ENCODE results near the gene SAMD13. TPM values are rescaled to one million over a fixed set of nuclear protein-coding genes. Genes with fewer than 3 reads are reported as not detected.
A peak's percentile ranks its signal among the peaks of the same experiment; 100 is the strongest.

Gene SAMD13
- total and polyA plus RNA-seq, 2 of the 4 experiments (the other 2 are of a cell fraction): 0.27 to 0.36 TPM

DNA sequence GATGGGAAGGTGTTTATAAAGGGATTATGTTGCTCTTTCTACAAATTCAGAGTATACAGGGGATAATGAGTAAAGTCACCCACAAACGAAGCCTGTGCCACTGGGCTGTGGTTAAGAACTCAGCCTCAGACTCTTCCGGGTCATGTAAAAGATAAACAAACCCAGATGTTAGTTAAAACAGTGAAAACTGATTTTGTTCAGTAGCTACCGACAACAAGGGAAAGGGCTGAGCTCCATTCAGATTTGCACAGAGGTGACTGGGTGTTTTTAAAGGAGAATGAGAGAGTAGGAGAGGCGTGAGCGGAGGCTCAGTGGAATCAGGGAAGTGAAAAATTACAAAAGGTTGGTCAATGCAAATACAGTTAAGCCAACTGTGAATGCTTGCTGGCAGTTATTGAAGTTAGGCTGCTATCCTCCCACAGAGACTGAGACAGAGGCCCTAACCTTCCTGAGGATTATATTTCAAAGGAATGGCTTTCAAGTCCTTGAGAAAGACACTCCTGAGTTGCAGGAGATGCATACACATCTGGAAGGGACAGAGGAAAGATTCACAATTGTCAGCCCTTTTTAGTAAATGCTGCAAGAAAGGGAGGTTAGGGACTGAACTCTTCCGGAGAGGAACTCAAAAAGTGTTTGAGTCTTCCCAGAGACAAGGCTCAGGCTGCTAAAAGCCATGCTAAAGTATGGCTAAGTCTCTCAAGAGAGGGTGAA is 29.9 kb upstream of the SAMD13 start:
- Histone ChIP-seq H3K4me2 (ENCODE audit: low read depth, low read length) (peak overlapping the region; percentile 25; the same call in 1 of the 2 replicates), H3K9ac (ENCODE audit: low read depth, low read length) (no peak overlapping the region), H2AK9ac (replicated peaks; ENCODE audit: low read depth, low read length, poor library complexity) (no peak overlapping the region), H4K91ac (ENCODE audit: insufficient read depth, low read depth, low read length) (no peak overlapping the region; the same call in 1 of the 2 replicates), H2BK5ac (ENCODE audit: low read depth, low read length, poor library complexity, severe bottlenecking) (no peak overlapping the region), H3K27ac (ENCODE audit: insufficient read depth, low read length) (no peak overlapping the region), H3K4me3 (ENCODE audit: insufficient read depth, low read depth, low read length) (no peak overlapping the region), H3K4ac (ENCODE audit: low read depth, low read length) (no peak overlapping the region), H3K9me3 (ENCODE audit: control insufficient read depth, insufficient read depth, low read length) (no peaks in the 10 kb centered on the region), H3K36me3 (ENCODE audit: control insufficient read depth, insufficient read depth, low read length) (no peaks in the 10 kb centered on the region), H3K79me1 (ENCODE audit: low read depth in 1 of 2, low read length in 2 of 2) (no peaks in the 10 kb centered on the region), H3K27me3 (ENCODE audit: control insufficient read depth, insufficient read depth, low read length) (peaks cover 2% of the 10 kb centered on the region; the same call in 1 of the 2 replicates), H3K18ac (ENCODE audit: low read depth, low read length) (no peak overlapping the region), H2AK5ac (ENCODE audit: low read depth, low read length) (no peak overlapping the region), H2BK15ac (ENCODE audit: low read depth, low read length) (no peak overlapping the region), H4K20me1 (ENCODE audit: insufficient read depth, low read length) (no peaks in the 10 kb centered on the region), H3K14ac (replicated peaks; ENCODE audit: low read depth, low read length) (no peak overlapping the region; the same call in 1 of the 2 replicates), H2BK120ac (ENCODE audit: low read depth, low read length) (no peak overlapping the region), H3K23ac (ENCODE audit: low read depth, low read length) (no peak overlapping the region), H4K5ac (ENCODE audit: low read depth, low read length) (no peak overlapping the region), H2BK20ac (ENCODE audit: low read depth, low read length) (no peak overlapping the region), H3K56ac (ENCODE audit: extremely low read depth, insufficient read depth, low read length) (no peak overlapping the region), H4K8ac (ENCODE audit: low read depth in 2 of 2, low read length in 2 of 2) (no peak overlapping the region), H3K4me1 (ENCODE audit: control insufficient read depth, insufficient read depth, low read length) (peaks cover 5% of the 10 kb centered on the region; the same call in 1 of the 2 replicates), H2AFZ (replicated peaks; ENCODE audit: low read length, poor library complexity) (no peak overlapping the region), H3K9me1 (ENCODE audit: insufficient read depth, low read length) (no peaks in the 10 kb centered on the region; the same call in 1 of the 2 replicates)
- 44% methylated on average over 3 of the region's 6 CpGs; no CpG with 5 or more reads in 1 of the 2 experiments for WGBS, 2 experiments (ENCODE audit: extremely low coverage in 2 of 2, insufficient read length in 1 of 2)
- peak; percentile 94 for ATAC-seq (ENCODE audit: low read depth)
- BruUV-seq (replicated peaks): no TSS peak
- POLR2A ChIA-PET (ENCODE audit: unreplicated experiment): interaction anchor here (0.7 kb wide), 1 partner anchor 27 kb away, joined by 4 read pairs; no protein-coding TSS in a partner anchor
- in situ Hi-C loops (cut with MboI; ENCODE audit: low sequenced_read_pairs) (no loop called here), intact Hi-C loops (cut with micrococcal nuclease) (no loop called here), dilution Hi-C loops (cut with HindIII; ENCODE audit: low sequenced_read_pairs, unreplicated experiment) (no loop called here)
- TF ChIP-seq, protein P1, sequence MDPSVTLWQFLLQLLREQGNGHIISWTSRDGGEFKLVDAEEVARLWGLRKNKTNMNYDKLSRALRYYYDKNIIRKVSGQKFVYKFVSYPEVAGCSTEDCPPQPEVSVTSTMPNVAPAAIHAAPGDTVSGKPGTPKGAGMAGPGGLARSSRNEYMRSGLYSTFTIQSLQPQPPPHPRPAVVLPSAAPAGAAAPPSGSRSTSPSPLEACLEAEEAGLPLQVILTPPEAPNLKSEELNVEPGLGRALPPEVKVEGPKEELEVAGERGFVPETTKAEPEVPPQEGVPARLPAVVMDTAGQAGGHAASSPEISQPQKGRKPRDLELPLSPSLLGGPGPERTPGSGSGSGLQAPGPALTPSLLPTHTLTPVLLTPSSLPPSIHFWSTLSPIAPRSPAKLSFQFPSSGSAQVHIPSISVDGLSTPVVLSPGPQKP (IDR thresholded peaks at IDR 0.05; ENCODE audit: borderline replicate concordance, low read depth, low read length): no peak
- TF ChIP-seq BHLHE40 (IDR thresholded peaks at IDR 0.05; ENCODE audit: low read depth, low read length): peak; percentile 20; the same call in 1 of the 2 replicates
- peak; percentile 72 for DNase-seq
- CTCF ChIA-PET: interaction anchor here (0.6 to 1.5 kb wide), 2 partner anchors 19 to 46 kb away, joined by 4 to 5 read pairs; no protein-coding TSS in a partner anchor
